ENCODE results near the gene POLR1H.

POLR1H gene

DNA sequence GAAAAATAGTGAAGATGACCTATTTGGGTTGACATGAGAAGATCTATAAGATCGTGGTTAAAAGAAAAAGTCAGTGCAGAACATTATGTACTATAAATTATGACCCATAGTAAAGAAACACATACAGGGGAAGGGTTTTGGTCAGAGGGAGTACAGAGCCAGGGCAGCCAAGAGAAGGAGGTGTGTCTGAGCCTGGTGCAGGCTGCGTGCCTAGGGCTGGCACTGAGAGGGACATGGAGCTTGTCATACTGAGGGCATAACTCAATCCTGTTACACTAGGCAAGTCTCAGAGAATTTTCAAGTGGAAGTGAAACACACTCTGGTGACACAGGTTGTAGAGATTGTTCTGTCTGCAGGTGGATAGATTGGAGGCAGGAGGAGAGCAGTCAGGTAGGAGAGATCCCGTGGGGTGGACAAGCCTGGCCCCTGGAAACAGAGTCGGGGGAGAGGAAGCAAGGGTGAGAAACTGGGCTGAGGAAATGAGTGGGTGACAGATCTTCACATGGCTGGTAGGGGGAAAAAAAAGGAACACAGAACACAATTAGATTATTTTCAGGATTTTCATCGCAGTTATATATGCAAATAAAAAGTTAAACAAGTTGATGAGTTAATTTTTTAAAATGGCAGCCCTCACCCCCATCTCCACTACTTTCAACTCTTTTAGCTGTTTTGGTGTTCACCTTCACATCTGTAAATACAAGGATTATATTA is 33.0 kb downstream of the POLR1H start:
- no peak for DNase-seq (ENCODE audit: low read depth in 2 of 2)

DNA sequence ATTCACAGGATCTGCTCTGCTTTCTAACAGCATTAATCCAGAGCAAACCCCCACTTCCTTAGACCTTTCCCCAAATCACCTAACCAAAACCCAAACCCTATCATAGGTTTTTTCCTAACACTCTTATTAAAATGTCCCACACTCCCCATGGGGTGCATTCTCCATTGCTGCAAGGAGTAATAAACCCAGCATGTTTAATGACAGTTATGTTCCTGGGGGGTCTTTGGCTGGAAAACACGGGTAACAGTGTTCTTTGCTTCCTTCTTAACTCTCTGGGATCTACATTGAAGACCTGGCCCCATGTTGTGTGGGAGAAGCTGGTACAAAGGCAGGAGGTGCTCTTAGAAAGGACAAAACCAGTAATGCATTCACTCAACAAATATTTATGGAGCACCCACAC is 35.8 kb downstream of the POLR1H start:
- no peak for DNase-seq (ENCODE audit: low read depth in 2 of 2)

DNA sequence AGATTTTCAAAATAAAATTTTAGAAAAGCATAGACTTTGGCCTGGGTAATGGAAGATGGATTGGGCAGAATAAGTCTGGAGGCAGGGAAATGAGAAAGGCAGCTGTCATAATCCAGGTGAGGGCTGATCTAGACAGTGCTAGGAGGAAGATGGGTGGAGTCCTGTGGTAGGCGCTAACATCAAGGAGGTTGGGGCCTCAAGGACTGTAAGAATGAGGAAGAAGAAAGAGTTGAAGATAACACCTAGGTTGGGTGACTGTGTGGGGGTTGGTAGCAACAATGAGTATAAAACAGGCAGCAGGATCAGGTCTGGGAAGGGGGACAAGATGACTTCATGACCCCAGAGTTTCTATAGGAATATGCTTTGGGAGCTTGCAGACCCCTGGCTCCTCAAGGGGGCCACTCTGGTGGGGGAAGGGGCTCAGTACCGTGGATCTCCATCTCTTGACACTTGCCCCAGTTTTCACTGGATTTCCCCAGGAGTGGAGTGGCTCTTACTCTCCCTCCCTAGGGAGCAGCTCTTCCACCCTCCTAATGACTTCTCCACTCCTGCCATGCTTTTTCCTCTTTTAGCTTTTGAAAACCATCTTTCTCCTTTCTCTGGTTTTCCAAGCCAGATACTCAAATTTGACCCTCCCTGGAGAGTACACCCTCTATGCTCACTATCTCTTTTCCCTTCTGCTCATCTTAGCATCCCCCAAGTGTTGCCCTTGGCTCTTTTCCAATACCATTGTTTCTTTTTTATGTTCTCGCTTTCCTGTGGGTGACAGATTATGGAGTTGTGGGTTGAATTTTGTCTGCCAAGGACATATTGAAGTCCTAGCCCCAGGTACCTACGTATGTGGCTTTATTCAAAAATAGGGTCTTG is 37.1 kb downstream of the POLR1H start:
- no peak for DNase-seq (ENCODE audit: low read depth in 2 of 2)

DNA sequence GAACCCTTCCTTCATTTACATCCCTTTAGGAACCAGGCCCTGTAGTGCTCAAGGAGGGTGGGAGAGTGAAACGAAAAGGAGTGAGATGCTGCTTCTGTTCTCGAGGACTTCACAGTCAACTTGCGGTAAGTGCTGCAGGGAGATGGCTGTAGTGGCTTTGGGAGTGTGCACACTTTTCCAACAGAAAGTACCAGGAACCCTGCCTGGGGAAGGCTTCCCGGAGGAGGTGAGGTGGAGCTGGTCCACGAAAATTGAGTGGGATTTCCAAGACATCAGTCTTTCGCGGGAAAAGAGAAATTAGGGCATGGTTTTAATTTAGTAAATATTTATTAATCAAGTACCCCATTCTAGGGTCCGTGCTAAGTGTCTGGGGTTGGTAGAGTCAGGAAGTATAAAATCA is 39.1 kb downstream of the POLR1H start:
- no peak for DNase-seq (ENCODE audit: low read depth in 2 of 2)

- DNase-seq (ENCODE audit: low read depth in 2 of 2) = peak in 1 of 2 experiments; percentile 6
Measured at GRCh38 chr6:30100585-30101443, 39.7 kb downstream of the POLR1H start.

DNA sequence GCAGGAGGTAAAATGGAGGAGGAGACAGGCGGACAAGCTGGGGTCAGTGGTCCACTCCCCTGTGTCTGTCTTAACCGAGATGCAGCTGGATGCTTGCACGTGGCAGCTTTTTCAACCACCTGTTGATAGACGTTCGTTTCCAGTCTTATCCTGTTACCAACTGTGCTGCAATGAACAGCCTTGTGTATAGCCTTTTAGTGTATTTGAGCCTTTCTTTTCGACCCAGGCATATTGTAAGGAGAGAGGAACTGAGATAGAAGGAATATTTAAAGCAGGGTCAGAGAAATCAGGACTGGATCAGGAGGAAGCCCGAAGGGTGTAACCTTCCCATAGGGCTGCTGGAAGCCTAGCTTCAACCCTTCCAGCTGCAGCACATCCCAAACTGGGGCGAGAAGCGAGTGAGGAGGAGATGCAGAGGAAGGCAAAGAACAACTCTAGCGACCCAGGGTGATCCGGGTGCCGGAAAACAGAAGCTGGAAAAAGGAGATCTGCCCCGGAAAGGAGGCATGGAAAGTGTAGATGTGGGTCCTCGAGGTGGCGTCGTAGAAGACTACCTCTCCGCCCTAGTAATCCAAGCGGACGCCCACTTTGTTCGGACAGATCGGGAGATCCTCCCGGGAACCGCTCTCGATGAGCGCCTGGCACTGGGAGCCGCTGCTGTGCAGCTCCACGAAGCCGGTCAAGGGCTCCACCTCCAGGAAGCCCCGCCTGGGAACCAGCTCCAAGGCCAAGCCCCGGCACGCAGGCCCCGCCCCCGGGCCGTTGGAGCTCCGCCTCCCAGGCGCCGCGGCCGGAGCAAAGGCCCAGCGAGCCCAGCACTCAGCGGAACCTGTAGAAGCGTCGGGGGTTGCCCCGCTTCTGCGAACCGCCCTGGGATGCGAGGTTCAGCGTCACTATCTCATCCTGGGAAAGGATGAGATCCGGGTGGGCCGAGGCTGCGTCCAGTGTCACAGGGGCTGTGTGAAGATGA is 40.7 kb downstream of the POLR1H start:
- peak; percentile 41 to 72 for DNase-seq (ENCODE audit: low read depth in 2 of 2)

- DNase-seq (ENCODE audit: low read depth in 2 of 2) = no peak
Measured at GRCh38 chr6:30102414-30102969, 41.4 kb downstream of the POLR1H start.

- DNase-seq (ENCODE audit: low read depth in 2 of 2) = peak; percentile 68 to 82
Measured at GRCh38 chr6:30102970-30103871, 42.2 kb downstream of the POLR1H start.

DNA sequence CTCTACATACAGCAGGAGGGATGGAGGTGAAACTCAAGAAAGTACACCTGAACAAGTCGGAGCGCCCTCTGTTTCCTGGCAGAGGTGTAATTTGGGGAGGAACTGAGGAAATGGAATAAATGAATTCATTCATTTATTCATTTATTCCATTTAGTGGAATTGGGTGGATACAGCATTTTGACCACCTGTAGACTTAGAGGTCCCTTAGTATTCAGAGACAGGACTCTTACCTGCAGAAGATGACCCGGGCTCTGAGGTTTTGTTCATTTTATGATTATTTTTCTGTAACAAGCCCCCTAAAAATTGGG is 42.8 kb downstream of the POLR1H start:
- DNase-seq (ENCODE audit: low read depth in 2 of 2) = no peak

DNA sequence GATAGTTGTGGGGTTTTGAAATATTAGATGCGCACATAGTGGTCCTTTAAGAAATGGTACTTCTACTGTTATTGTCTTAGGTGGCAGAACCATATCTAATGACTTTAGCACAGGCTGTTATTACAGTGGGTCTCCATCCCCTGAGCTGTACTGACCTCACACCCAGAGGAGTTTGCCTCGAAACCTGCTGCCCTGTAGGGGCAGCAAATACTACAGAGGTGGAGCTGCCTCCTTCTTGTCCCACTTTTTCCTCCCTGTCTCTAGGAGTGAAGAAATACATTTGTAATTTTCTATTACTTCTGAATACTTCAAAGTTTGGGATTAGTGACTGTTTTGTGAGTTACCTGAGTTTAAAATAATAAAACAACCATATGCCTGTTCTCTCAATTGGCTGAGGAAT is 43.6 kb downstream of the POLR1H start:
- no peak for DNase-seq (ENCODE audit: low read depth in 2 of 2)

DNA sequence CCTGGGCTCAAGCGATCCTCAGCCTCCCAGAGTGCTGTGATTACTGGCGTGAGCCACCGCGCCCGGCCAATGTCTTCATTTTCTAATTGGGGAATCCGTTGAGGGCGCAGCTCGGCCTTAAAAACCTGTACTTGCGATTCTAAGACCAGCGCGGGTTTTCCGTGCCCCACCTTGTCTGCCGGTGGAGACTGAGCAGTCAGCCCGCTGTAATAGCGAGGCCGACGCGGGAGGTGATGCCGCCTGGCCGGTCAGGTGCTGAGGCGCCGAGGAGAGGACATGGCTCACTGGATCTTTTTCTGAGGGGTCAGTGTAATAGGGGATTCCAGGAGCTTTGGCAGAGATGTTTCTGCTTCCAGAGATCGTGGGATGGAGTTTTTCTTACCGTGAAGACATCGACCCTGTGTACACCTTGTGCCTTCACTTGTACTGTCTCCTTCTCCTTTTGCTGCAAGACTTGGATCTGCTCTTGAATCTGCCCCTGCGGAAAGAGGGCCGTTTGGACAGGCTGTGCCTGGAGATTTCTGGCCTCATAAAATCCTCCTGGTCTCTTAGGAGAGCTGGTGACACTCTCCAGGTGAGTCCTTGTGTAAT is 50.3 kb downstream of the POLR1H start:
- DNase-seq (ENCODE audit: low read depth in 2 of 2) = no peak

- no peak for DNase-seq (ENCODE audit: low read depth in 2 of 2)
Measured at GRCh38 chr6:30112402-30112994, 51.4 kb downstream of the POLR1H start.

DNA sequence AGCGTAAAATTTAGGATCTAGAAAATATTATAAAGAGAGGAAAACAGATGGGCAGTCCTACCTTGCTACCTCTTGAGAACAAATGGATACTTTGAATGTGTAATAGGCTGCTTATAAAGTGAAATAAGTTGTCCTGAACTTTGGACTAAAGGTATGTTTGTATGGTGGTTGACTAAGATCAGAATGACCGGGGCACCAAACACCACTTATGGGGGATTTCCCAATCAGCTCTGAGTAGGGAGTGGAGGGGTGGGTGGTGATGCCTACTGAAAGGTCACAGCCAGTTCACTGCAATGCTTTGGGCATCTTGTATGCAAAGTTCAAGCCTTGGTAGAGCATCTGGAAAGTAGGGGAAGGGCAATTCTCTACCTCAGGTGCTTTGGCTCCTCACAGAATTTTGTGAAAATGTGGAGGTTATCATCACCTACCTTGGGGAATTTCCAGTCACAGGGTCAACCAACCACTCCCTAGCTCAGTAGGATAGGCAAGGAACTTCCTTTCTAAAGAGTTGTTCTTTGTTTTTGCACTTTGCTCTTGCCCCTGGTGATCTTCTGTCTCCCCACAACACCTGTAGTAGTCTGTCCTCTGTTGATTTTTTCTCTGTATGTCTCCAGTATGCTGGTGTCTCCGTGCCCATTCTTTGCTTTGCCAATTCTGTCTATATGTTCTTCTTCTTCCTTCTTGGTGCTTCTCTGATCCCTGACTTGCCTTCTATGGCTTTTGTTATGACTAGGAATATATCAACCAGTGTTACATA is 52.1 kb downstream of the POLR1H start, which contains the start of gene TRIM31:
Gene TRIM31 (minus strand): TSS at position 88 of the 757 bp plus-strand sequence. CDS start 285 bp downstream, outside the sequence.
- DNase-seq (ENCODE audit: low read depth in 2 of 2) = no peak

GRCh38 chr6:30113841-30114240 is 52.8 kb downstream of the POLR1H start:
- DNase-seq (ENCODE audit: low read depth in 2 of 2) = no peak

Measured in stimulated activated CD4-positive, alpha-beta T cell treated with anti-CD3 and anti-CD28 coated beads, Interleukin-12 subunit alpha, Interleukin-12 subunit beta, amount 100 ng/mL, for 24 hours (primary cell).